ENCODE data around the gene TRPV3.

GRCh38 chr17:3551189-3551588 is 6.4 kb downstream of the TRPV3 start:
- no peak for TF ChIP-seq CTCF (IDR thresholded peaks at IDR 0.05; ENCODE audit: low read length)
- TF ChIP-seq EZH2 (IDR thresholded peaks at IDR 0.05; ENCODE audit: borderline replicate concordance, low read length): no peak
